HEK293 (cell line): ENCODE results near the gene CELF4.

Experiments used
- CTCF ChIA-PET: fragments of 350-600 bp; formaldehyde crosslinking; extraction: SDS; loops from one replicate; lab custom pipeline; 2021; ENCODE audit warnings: antibody characterized with exemption; lab: Yijun Ruan, JAX
- POLR2A ChIA-PET: fragments of 300-600 bp; formaldehyde crosslinking; extraction: SDS; loops from one replicate; lab custom pipeline; 2020; ENCODE audit warnings: antibody characterized with exemption, inconsistent platforms; lab: Yijun Ruan, JAX
- H3K27ac ChIP-seq: fragments of 200-500 bp; sonication (Bioruptor generic); 2 replicates; pipeline ENCODE4 v1.5.1; 2014; ENCODE audit warnings: low read depth, low read length, control low read depth, inconsistent platforms; ENCODE audit errors: extremely low read depth
- H3K36me3 ChIP-seq, 2 experiments: fragments of 200-500 bp in 1 of 2; sonication (Bioruptor generic) in 1 of 2; 1 replicate in 1 of 2; 2 replicates in 1 of 2; pipeline ENCODE4 v1.5.1; 2014 to 2017; ENCODE audit warnings: inconsistent platforms in 2 of 2, low read length in 2 of 2; ENCODE audit not compliant: control insufficient read depth in 2 of 2, insufficient read depth in 1 of 2
- H3K4me1 ChIP-seq: fragments of 200-500 bp; sonication (Bioruptor generic); 2 replicates; pipeline ENCODE4 v1.5.1; 2014; ENCODE audit warnings: mild to moderate bottlenecking, low read length, inconsistent platforms; ENCODE audit not compliant: control insufficient read depth, insufficient read depth
- H3K4me3 ChIP-seq: 2 replicates; pipeline ENCODE4 v1.5.1; 2011; ENCODE audit warnings: low read depth, mild to moderate bottlenecking, control low read depth, low read length, moderate library complexity
- H3K9me3 ChIP-seq: fragments of 200-500 bp; sonication (Bioruptor generic); 2 replicates; pipeline ENCODE4 v1.5.1; 2014; ENCODE audit warnings: low read depth, low read length, inconsistent platforms; ENCODE audit not compliant: control insufficient read depth, insufficient read depth
- KLF7 ChIP-seq: fragments of 450-650 bp; formaldehyde crosslinking; IDR thresholded peaks from 2 replicates; pipeline ENCODE4 v1.5.1; 2016; ENCODE audit warnings: missing biosample characterization, missing genetic modification characterization, borderline replicate concordance
- PRDM1 ChIP-seq: fragments of 450-650 bp; formaldehyde crosslinking; IDR thresholded peaks from 2 replicates; pipeline ENCODE4; 2016; ENCODE audit warnings: missing biosample characterization, missing genetic modification characterization
- TRIM28 ChIP-seq: IDR thresholded peaks from 2 replicates; pipeline ENCODE4 v1.6.1; 2011; ENCODE audit warnings: low read length, control low read depth, borderline replicate concordance
- YY1 ChIP-seq: fragments of 450-650 bp; formaldehyde crosslinking; IDR thresholded peaks from 2 replicates; pipeline ENCODE4 v1.5.1; 2018; ENCODE audit warnings: missing biosample characterization, missing genetic modification characterization
- ZBTB1 ChIP-seq: fragments of 450-650 bp; formaldehyde crosslinking; IDR thresholded peaks from 2 replicates; pipeline ENCODE4 v1.5.1; 2016; ENCODE audit warnings: missing biosample characterization, missing genetic modification characterization
- ZEB2 ChIP-seq: fragments of 450-650 bp; formaldehyde crosslinking; IDR thresholded peaks from 2 replicates; pipeline ENCODE4 v1.5.1; 2016; ENCODE audit warnings: missing biosample characterization, missing genetic modification characterization
- ZNF140 ChIP-seq: fragments of 450-650 bp; formaldehyde crosslinking; IDR thresholded peaks from 2 replicates; pipeline ENCODE4 v1.5.1; 2016; ENCODE audit warnings: missing biosample characterization, missing genetic modification characterization
- ZNF211 ChIP-seq: fragments of 450-650 bp; formaldehyde crosslinking; IDR thresholded peaks from 2 replicates; pipeline ENCODE4 v1.5.1; 2016; ENCODE audit warnings: low read depth, missing biosample characterization, missing genetic modification characterization
- ZNF311 ChIP-seq: fragments of 450-650 bp; formaldehyde crosslinking; IDR thresholded peaks from 2 replicates; pipeline ENCODE4 v1.5.1; 2017; ENCODE audit warnings: missing biosample characterization, missing genetic modification characterization, borderline replicate concordance
- ZNF354C ChIP-seq: fragments of 450-650 bp; formaldehyde crosslinking; IDR thresholded peaks from 2 replicates; pipeline ENCODE4 v1.5.1; 2016; ENCODE audit warnings: missing biosample characterization, missing genetic modification characterization, low read depth, borderline replicate concordance
- ZNF37A ChIP-seq: fragments of 450-650 bp; IDR thresholded peaks from 2 replicates; pipeline ENCODE4 v1.5.1; 2018; ENCODE audit warnings: missing biosample characterization, missing genetic modification characterization
- ZNF433 ChIP-seq: fragments of 450-650 bp; formaldehyde crosslinking; IDR thresholded peaks from 2 replicates; pipeline ENCODE4 v1.5.1; 2016; ENCODE audit warnings: missing biosample characterization, missing genetic modification characterization, low read depth
- ZNF473 ChIP-seq: fragments of 450-650 bp; formaldehyde crosslinking; IDR thresholded peaks from 2 replicates; pipeline ENCODE4 v1.5.1; 2017; ENCODE audit warnings: missing biosample characterization, missing genetic modification characterization
- ZNF660 ChIP-seq: fragments of 450-650 bp; IDR thresholded peaks from 2 replicates; pipeline ENCODE4 v1.5.1; 2018; ENCODE audit warnings: missing biosample characterization, mild to moderate bottlenecking, missing genetic modification characterization
- ZNF792 ChIP-seq: fragments of 450-650 bp; formaldehyde crosslinking; IDR thresholded peaks from 2 replicates; pipeline ENCODE4 v1.5.1; 2016; ENCODE audit warnings: missing biosample characterization, missing genetic modification characterization
- TF ChIP-seq, protein P1 (sequence below): fragments of 450-650 bp; IDR thresholded peaks from 2 replicates; pipeline ENCODE4 v1.5.1; 2018; ENCODE audit warnings: missing biosample characterization, missing genetic modification characterization
- TF ChIP-seq, protein P2 (sequence below): fragments of 450-650 bp; formaldehyde crosslinking; IDR thresholded peaks from 2 replicates; pipeline ENCODE4 v1.5.1; 2017; ENCODE audit warnings: missing biosample characterization, missing genetic modification characterization
- TF ChIP-seq, protein P3 (sequence below): fragments of 450-650 bp; formaldehyde crosslinking; optimal IDR thresholded peaks from 2 replicates; pipeline ENCODE3; 2016; ENCODE audit warnings: missing biosample characterization, mild to moderate bottlenecking, missing genetic modification characterization
- TF ChIP-seq, protein P4 (sequence below): fragments of 450-650 bp; formaldehyde crosslinking; IDR thresholded peaks from 2 replicates; pipeline ENCODE4 v1.5.1; 2016; ENCODE audit warnings: missing biosample characterization, missing genetic modification characterization

The CELF4 gene

DNA sequence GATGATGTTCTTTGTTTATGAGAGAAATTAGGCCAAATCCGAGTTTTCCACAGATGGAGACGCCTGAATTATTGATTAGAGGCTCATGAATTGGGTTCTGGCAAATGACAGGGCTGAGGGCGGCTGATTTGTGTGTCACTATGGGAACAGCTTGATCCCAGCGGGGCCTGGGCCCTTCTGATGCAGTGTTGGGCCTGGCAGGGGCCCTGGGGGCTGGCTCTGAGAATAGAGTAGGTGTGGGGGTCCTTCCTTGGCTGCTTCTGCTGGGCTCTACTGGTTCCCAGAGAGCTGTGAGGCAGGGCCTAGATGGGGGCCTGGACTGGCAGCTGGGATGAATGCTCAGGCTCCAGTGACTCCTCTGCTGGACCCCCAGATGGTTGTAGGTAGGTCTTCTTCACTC is 164.8 kb downstream of the CELF4 start:
- H3K9me3 ChIP-seq: no peaks in the 10 kb centered on the region
- H3K36me3 ChIP-seq: no peaks in the 10 kb centered on the region
- H3K4me3 ChIP-seq: no peak overlapping the region
- POLR2A ChIA-PET: no interaction called here
- no peaks in the 10 kb centered on the region for H3K4me1 ChIP-seq
- TF ChIP-seq ZNF37A (tag by site-specific recombination) (no peak), ZNF792 (tag by site-specific recombination) (no peak), ZNF311 (tag by site-specific recombination) (no peak)
- TF ChIP-seq, all 188 proteins: peak for 0
- CTCF ChIA-PET: no interaction called here
- H3K27ac ChIP-seq: no peak overlapping the region

DNA sequence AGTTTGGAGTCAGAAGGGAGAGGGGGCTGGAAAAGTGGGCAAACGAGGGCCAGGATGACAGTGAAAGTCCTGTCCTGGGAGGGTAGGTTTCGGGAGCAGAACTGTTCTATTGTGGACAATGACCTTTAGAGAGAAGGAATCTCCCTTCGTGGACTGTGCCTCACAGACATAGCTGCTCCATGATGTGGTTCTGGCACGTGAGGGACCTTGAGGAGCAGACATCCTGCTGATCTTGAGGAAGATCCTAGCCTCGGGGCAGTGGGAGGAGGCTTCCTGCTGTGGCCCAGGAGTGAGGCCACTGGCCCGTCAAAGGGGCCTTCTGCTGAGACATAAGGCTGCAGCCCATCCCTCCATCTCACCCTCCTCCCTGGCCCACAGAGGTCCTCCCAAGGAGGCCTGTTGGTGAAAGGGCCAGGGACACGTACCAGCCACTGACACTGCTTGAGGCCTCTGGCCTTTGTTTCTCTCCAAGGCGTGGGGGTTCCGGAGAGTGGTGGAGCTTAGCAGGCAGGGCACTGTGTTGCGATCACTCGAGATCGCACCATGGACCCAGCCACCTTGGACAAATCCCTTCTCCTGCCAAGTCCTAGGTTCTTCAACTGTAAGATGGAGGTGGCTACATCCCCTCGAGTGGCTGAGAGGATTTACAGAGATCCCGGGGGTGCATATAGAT is 167.2 kb downstream of the CELF4 start:
- no peak overlapping the region for H3K4me3 ChIP-seq
- POLR2A ChIA-PET: no interaction called here
- CTCF ChIA-PET: no interaction called here

More for the DNA sequence above, 167.2 kb downstream of the CELF4 start:
- TF ChIP-seq KLF7 (tag by site-specific recombination) (no peak), TRIM28 (no peak), ZNF433 (tag by site-specific recombination) (no peak), ZNF660 (tag by site-specific recombination) (no peak), ZNF211 (tag by site-specific recombination) (no peak), ZNF37A (tag by site-specific recombination) (no peak), ZNF140 (tag by site-specific recombination) (no peak), ZNF473 (tag by site-specific recombination) (no peak), YY1 (no peak), ZBTB1 (no peak), ZEB2 (tag by site-specific recombination) (no peak), ZNF354C (tag by site-specific recombination) (no peak), PRDM1 (no peak)
- TF ChIP-seq, protein P1, sequence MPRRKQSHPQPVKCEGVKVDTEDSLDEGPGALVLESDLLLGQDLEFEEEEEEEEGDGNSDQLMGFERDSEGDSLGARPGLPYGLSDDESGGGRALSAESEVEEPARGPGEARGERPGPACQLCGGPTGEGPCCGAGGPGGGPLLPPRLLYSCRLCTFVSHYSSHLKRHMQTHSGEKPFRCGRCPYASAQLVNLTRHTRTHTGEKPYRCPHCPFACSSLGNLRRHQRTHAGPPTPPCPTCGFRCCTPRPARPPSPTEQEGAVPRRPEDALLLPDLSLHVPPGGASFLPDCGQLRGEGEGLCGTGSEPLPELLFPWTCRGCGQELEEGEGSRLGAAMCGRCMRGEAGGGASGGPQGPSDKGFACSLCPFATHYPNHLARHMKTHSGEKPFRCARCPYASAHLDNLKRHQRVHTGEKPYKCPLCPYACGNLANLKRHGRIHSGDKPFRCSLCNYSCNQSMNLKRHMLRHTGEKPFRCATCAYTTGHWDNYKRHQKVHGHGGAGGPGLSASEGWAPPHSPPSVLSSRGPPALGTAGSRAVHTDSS (tag by site-specific recombination): no peak
- TF ChIP-seq, protein P2, sequence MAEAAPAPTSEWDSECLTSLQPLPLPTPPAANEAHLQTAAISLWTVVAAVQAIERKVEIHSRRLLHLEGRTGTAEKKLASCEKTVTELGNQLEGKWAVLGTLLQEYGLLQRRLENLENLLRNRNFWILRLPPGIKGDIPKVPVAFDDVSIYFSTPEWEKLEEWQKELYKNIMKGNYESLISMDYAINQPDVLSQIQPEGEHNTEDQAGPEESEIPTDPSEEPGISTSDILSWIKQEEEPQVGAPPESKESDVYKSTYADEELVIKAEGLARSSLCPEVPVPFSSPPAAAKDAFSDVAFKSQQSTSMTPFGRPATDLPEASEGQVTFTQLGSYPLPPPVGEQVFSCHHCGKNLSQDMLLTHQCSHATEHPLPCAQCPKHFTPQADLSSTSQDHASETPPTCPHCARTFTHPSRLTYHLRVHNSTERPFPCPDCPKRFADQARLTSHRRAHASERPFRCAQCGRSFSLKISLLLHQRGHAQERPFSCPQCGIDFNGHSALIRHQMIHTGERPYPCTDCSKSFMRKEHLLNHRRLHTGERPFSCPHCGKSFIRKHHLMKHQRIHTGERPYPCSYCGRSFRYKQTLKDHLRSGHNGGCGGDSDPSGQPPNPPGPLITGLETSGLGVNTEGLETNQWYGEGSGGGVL (tag by site-specific recombination): no peak
- TF ChIP-seq, protein P3, sequence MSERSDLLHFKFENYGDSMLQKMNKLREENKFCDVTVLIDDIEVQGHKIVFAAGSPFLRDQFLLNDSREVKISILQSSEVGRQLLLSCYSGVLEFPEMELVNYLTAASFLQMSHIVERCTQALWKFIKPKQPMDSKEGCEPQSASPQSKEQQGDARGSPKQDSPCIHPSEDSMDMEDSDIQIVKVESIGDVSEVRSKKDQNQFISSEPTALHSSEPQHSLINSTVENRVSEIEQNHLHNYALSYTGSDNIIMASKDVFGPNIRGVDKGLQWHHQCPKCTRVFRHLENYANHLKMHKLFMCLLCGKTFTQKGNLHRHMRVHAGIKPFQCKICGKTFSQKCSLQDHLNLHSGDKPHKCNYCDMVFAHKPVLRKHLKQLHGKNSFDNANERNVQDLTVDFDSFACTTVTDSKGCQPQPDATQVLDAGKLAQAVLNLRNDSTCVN: no peak
- TF ChIP-seq, protein P4, sequence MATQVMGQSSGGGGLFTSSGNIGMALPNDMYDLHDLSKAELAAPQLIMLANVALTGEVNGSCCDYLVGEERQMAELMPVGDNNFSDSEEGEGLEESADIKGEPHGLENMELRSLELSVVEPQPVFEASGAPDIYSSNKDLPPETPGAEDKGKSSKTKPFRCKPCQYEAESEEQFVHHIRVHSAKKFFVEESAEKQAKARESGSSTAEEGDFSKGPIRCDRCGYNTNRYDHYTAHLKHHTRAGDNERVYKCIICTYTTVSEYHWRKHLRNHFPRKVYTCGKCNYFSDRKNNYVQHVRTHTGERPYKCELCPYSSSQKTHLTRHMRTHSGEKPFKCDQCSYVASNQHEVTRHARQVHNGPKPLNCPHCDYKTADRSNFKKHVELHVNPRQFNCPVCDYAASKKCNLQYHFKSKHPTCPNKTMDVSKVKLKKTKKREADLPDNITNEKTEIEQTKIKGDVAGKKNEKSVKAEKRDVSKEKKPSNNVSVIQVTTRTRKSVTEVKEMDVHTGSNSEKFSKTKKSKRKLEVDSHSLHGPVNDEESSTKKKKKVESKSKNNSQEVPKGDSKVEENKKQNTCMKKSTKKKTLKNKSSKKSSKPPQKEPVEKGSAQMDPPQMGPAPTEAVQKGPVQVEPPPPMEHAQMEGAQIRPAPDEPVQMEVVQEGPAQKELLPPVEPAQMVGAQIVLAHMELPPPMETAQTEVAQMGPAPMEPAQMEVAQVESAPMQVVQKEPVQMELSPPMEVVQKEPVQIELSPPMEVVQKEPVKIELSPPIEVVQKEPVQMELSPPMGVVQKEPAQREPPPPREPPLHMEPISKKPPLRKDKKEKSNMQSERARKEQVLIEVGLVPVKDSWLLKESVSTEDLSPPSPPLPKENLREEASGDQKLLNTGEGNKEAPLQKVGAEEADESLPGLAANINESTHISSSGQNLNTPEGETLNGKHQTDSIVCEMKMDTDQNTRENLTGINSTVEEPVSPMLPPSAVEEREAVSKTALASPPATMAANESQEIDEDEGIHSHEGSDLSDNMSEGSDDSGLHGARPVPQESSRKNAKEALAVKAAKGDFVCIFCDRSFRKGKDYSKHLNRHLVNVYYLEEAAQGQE: no peak
- H3K9me3 ChIP-seq: no peaks in the 10 kb centered on the region
- H3K27ac ChIP-seq: no peak overlapping the region
- H3K4me1 ChIP-seq: no peaks in the 10 kb centered on the region
- no peaks in the 10 kb centered on the region for H3K36me3 ChIP-seq
